A549 (cell line): ENCODE measurements around the gene ANAPC5.

Source experiments
- CHD4 ChIP-seq: fragments of 200-600 bp; sonication (generic); IDR thresholded peaks from 2 replicates; pipeline ENCODE4 v1.6.1; 2016; ENCODE audit warnings: antibody characterized with exemption, mild to moderate bottlenecking, borderline replicate concordance
- EP300 ChIP-seq, 2 experiments: fragments of >200 bp; sonication (Bioruptor Twin); formaldehyde crosslinking; IDR thresholded peaks; 2 replicates in 1 of 2; 3 replicates in 1 of 2; pipeline ENCODE4 v1.6.1; 2016 to 2017
- JUN ChIP-seq, 2 experiments: fragments of >200 bp; sonication (Bioruptor Twin); formaldehyde crosslinking; IDR thresholded peaks; 2 replicates in 1 of 2; 3 replicates in 1 of 2; pipeline ENCODE4 v1.6.1; 2016 to 2017
- NR3C1 ChIP-seq: fragments of >200 bp; sonication (Bioruptor Twin); formaldehyde crosslinking; IDR thresholded peaks from 3 replicates; pipeline ENCODE4 v1.6.1; 2017
- POLR2A ChIP-seq: IDR thresholded peaks from 2 replicates; pipeline ENCODE4 v1.6.1; 2012; ENCODE audit warnings: mild to moderate bottlenecking, low read length
- SMC3 ChIP-seq: fragments of >200 bp; sonication (Bioruptor Twin); formaldehyde crosslinking; IDR thresholded peaks from 3 replicates; pipeline ENCODE4 v1.6.1; 2018; ENCODE audit warnings: inconsistent platforms
- TF ChIP-seq, protein P1 (sequence below): fragments of >200 bp; sonication (Bioruptor Twin); formaldehyde crosslinking; IDR thresholded peaks from 3 replicates; pipeline ENCODE4 v1.5.1; 2016
- TF ChIP-seq, protein P2 (sequence below): IDR thresholded peaks from 2 replicates; pipeline ENCODE4 v1.6.1; 2012; ENCODE audit warnings: low read depth, borderline replicate concordance

DNA sequence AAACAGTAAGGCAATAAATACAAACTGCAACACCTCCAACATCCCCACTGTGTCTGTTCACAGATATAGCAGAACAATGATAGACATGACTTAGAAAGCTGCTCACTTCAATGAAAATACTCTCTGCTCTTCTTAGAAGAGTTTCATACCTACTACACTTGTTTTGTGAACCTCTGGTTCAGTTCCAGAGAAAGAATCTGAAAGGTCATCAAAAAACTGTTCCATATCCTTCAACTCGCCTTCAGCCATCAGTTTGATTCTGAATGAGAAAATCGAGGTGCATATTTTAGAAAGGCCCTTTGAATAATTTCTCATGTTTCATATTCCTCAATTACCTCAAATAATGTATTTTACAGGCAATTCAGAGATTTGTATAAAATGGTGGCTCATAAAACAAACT lies 5.5 kb downstream of the ANAPC5 start:
- TF ChIP-seq EP300 (IDR thresholded peaks at IDR 0.05) (no peak), CHD4 (no peak), JUN (IDR thresholded peaks at IDR 0.05) (no peak), SMC3 (no peak), NR3C1 (no peak), POLR2A (no peak)
- TF ChIP-seq, protein P1, sequence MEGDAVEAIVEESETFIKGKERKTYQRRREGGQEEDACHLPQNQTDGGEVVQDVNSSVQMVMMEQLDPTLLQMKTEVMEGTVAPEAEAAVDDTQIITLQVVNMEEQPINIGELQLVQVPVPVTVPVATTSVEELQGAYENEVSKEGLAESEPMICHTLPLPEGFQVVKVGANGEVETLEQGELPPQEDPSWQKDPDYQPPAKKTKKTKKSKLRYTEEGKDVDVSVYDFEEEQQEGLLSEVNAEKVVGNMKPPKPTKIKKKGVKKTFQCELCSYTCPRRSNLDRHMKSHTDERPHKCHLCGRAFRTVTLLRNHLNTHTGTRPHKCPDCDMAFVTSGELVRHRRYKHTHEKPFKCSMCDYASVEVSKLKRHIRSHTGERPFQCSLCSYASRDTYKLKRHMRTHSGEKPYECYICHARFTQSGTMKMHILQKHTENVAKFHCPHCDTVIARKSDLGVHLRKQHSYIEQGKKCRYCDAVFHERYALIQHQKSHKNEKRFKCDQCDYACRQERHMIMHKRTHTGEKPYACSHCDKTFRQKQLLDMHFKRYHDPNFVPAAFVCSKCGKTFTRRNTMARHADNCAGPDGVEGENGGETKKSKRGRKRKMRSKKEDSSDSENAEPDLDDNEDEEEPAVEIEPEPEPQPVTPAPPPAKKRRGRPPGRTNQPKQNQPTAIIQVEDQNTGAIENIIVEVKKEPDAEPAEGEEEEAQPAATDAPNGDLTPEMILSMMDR = no peak
- TF ChIP-seq, protein P2, sequence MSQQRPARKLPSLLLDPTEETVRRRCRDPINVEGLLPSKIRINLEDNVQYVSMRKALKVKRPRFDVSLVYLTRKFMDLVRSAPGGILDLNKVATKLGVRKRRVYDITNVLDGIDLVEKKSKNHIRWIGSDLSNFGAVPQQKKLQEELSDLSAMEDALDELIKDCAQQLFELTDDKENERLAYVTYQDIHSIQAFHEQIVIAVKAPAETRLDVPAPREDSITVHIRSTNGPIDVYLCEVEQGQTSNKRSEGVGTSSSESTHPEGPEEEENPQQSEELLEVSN = no peak
